HG03575 (cell line): ENCODE data around the gene CLDN14.

ENCODE experiments used
- ATAC-seq: cut with Tn5 transposase; IDR thresholded peaks from one replicate; pipeline ENCODE4 v1.9.1; 2021; ENCODE audit not compliant: unreplicated experiment, insufficient number of reproducible peaks, low FRiP score; ENCODE audit errors: extremely low read depth

The CLDN14 gene

GRCh38 chr21:36479415-36480402 lies at the start of gene CLDN14:
CLDN14 (minus strand) TSS chr21:36480122; CDS start chr21:36461695, 18,427 bp downstream.
- no peak for ATAC-seq

GRCh38 chr21:36528716-36529115 lies 48.8 kb upstream of the CLDN14 start:
- ATAC-seq = no peak

GRCh38 chr21:36527317-36527716 lies 47.4 kb upstream of the CLDN14 start:
- no peak for ATAC-seq

- no peak for ATAC-seq
Measured at GRCh38 chr21:36526104-36526503, 46.2 kb upstream of the CLDN14 start.

- no peak for ATAC-seq
Measured at GRCh38 chr21:36524477-36524876, 44.6 kb upstream of the CLDN14 start.

- ATAC-seq = no peak
Measured at GRCh38 chr21:36522219-36522808, 42.4 kb upstream of the CLDN14 start.

GRCh38 chr21:36518883-36519492 lies 39.1 kb upstream of the CLDN14 start:
- ATAC-seq = no peak

GRCh38 chr21:36517366-36518075 lies 37.6 kb upstream of the CLDN14 start:
- ATAC-seq = no peak

GRCh38 chr21:36516281-36516680 lies 36.4 kb upstream of the CLDN14 start:
- ATAC-seq = no peak

GRCh38 chr21:36513430-36513829 lies 33.5 kb upstream of the CLDN14 start:
- no peak for ATAC-seq

GRCh38 chr21:36512971-36513370 lies 33.0 kb upstream of the CLDN14 start:
- ATAC-seq = no peak

- ATAC-seq = no peak
Measured at GRCh38 chr21:36511484-36512220, 31.7 kb upstream of the CLDN14 start.

GRCh38 chr21:36510911-36511310 lies 31.0 kb upstream of the CLDN14 start:
- ATAC-seq = no peak

- ATAC-seq = no peak
Measured at GRCh38 chr21:36509973-36510664, 30.2 kb upstream of the CLDN14 start.

- no peak for ATAC-seq
Measured at GRCh38 chr21:36508948-36509347, 29.0 kb upstream of the CLDN14 start.

GRCh38 chr21:36507397-36508018 lies 27.6 kb upstream of the CLDN14 start:
- no peak for ATAC-seq

GRCh38 chr21:36506482-36506881 lies 26.6 kb upstream of the CLDN14 start:
- ATAC-seq = no peak
